H1 (cell line): ENCODE results near the gene ARHGAP18. TPM values are rescaled to one million over a fixed set of nuclear protein-coding genes. Genes with fewer than 3 reads are reported as not detected.

Experiments
- CTCF ChIA-PET: fragments of 300-600 bp; sonication (Branson Sonifier 250); formaldehyde crosslinking; loops from one replicate; lab custom pipeline; 2021; ENCODE audit not compliant: partially characterized antibody; lab: Charles Lee
- POLR2A ChIA-PET: fragments of 300-600 bp; sonication (Branson Sonifier 250); formaldehyde crosslinking; loops from one replicate; lab custom pipeline; 2021; ENCODE audit warnings: inconsistent platforms; ENCODE audit not compliant: partially characterized antibody; lab: Charles Lee
- DNase-seq, 2 experiments: peaks; one replicate each; pipeline versions ENCODE4 v3.0.0 to v3.0.0-alpha.2; 2010 to 2022; ENCODE audit warnings: low spot score in 2 of 2, low read depth in 1 of 2, mixed read lengths in 1 of 2
- FAIRE-seq: peaks from 2 replicates; lab custom pipeline; 2011; peaks lifted over from hg19 to GRCh38; lab: Jason Lieb, UNC
- H2AFZ ChIP-seq: 2 replicates; pipeline ENCODE4 v1.8.1; 2012; ENCODE audit warnings: low read length, inconsistent platforms
- H2AK5ac ChIP-seq: 2 replicates; pipeline ENCODE4 v1.6.1; 2013; ENCODE audit warnings: low read depth, low read length
- H2BK120ac ChIP-seq: replicated peaks from 2 replicates; pipeline ENCODE3; 2013; ENCODE audit warnings: low read depth, low read length, inconsistent platforms
- H2BK12ac ChIP-seq: 2 replicates; pipeline ENCODE4 v1.6.1; 2013; ENCODE audit warnings: low read depth, low read length
- H2BK15ac ChIP-seq: 2 replicates; pipeline ENCODE4 v1.6.1; 2013; ENCODE audit warnings: low read length
- H2BK20ac ChIP-seq: 2 replicates; pipeline ENCODE4 v1.6.1; 2013; ENCODE audit warnings: low read length
- H2BK5ac ChIP-seq: 2 replicates; pipeline ENCODE4 v1.6.1; 2013; ENCODE audit warnings: low read depth, low read length
- H3K14ac ChIP-seq: 2 replicates; pipeline ENCODE4 v1.6.1; 2013; ENCODE audit warnings: inconsistent platforms; ENCODE audit not compliant: insufficient read length
- H3K18ac ChIP-seq: 2 replicates; pipeline ENCODE4 v1.6.1; 2013; ENCODE audit warnings: low read length; ENCODE audit errors: extremely low read depth
- H3K23ac ChIP-seq: 2 replicates; pipeline ENCODE4 v1.6.1; 2013; ENCODE audit warnings: inconsistent platforms; ENCODE audit not compliant: insufficient read length
- H3K23me2 ChIP-seq: 2 replicates; pipeline ENCODE4 v1.6.1; 2013; ENCODE audit warnings: low read depth, low read length
- H3K27ac ChIP-seq: 2 replicates; pipeline ENCODE4 v1.6.1; 2011; ENCODE audit warnings: low read depth, low read length, inconsistent platforms
- H3K27me3 ChIP-seq, 4 experiments: replicated peaks in 1 of 4; 1 replicate in 1 of 4; 2 replicates in 3 of 4; pipeline versions ENCODE4 v1.6.1 to v1.8.1; 2011 to 2013; ENCODE audit warnings: low read length in 3 of 4, mild to moderate bottlenecking in 3 of 4, inconsistent platforms in 2 of 4, mixed read lengths in 2 of 4, moderate library complexity in 1 of 4; ENCODE audit not compliant: control insufficient read depth in 3 of 4, insufficient read depth in 3 of 4; ENCODE audit errors: extremely low read depth in 1 of 4
- H3K36me3 ChIP-seq, 4 experiments: 2 replicates each; pipeline versions ENCODE4 v1.6.1 to v1.8.1; 2011 to 2013; ENCODE audit warnings: mild to moderate bottlenecking in 4 of 4, low read length in 3 of 4, moderate library complexity in 2 of 4, control low read depth in 1 of 4, inconsistent platforms in 1 of 4; ENCODE audit not compliant: insufficient read depth in 4 of 4, control insufficient read depth in 2 of 4
- H3K4ac ChIP-seq: replicated peaks from 2 replicates; pipeline ENCODE3; 2013; ENCODE audit warnings: low read length, low read depth, mixed read lengths, inconsistent platforms; ENCODE audit not compliant: insufficient read length
- H3K4me1 ChIP-seq, 4 experiments: replicated peaks in 1 of 4; 1 replicate in 1 of 4; 2 replicates in 3 of 4; pipeline versions ENCODE4 v1.6.1 to v1.8.1; 2011 to 2013; ENCODE audit warnings: low read length in 3 of 4, inconsistent platforms in 2 of 4, mixed read lengths in 1 of 4; ENCODE audit not compliant: insufficient read depth in 4 of 4, control insufficient read depth in 3 of 4
- H3K4me2 ChIP-seq, 2 experiments: 2 replicates each; pipeline versions ENCODE4 v1.6.1 to v1.8.1; 2011 to 2013; ENCODE audit warnings: low read depth in 2 of 2, low read length in 2 of 2, control low read depth in 1 of 2, inconsistent platforms in 1 of 2, mild to moderate bottlenecking in 1 of 2; ENCODE audit not compliant: insufficient read depth in 1 of 2
- H3K4me3 ChIP-seq, 4 experiments: fragments of 200-600, 300-600 bp in 1 of 4; sonication (generic), shearing (Covaris generic), sonication (Bioruptor Twin) in 1 of 4; 2 replicates each; pipeline versions ENCODE4 v1.5.1 to v1.8.1; 2011 to 2016; ENCODE audit warnings: low read length in 4 of 4, low read depth in 3 of 4, control low read depth in 2 of 4, inconsistent platforms in 2 of 4, mild to moderate bottlenecking in 2 of 4, mixed read lengths in 1 of 4, moderate library complexity in 1 of 4; ENCODE audit not compliant: insufficient read depth in 2 of 4; ENCODE audit errors: extremely low read depth in 1 of 4
- H3K56ac ChIP-seq: replicated peaks from 2 replicates; pipeline ENCODE3; 2013; ENCODE audit warnings: low read depth, mild to moderate bottlenecking, mixed read lengths, low read length, inconsistent platforms; ENCODE audit not compliant: insufficient read length
- H3K79me1 ChIP-seq: 2 replicates; pipeline ENCODE4 v1.6.1; 2013; ENCODE audit warnings: low read depth, low read length, control low read depth
- H3K79me2 ChIP-seq, 2 experiments: 2 replicates each; pipeline versions ENCODE4 v1.6.1 to v1.8.1; 2012 to 2013; ENCODE audit warnings: low read length in 2 of 2, mild to moderate bottlenecking in 2 of 2, inconsistent platforms in 1 of 2; ENCODE audit not compliant: insufficient read depth in 2 of 2, control insufficient read depth in 1 of 2
- H3K9ac ChIP-seq, 4 experiments: replicated peaks in 1 of 4; 1 replicate in 1 of 4; 2 replicates in 3 of 4; pipeline versions ENCODE4 v1.6.1 to v1.8.1; 2011 to 2013; ENCODE audit warnings: low read depth in 3 of 4, low read length in 3 of 4, control low read depth in 2 of 4, mild to moderate bottlenecking in 2 of 4, moderate library complexity in 2 of 4, inconsistent platforms in 1 of 4; ENCODE audit errors: extremely low read depth in 1 of 4
- H3K9me3 ChIP-seq, 2 experiments: 2 replicates each; pipeline versions ENCODE4 v1.6.1 to v1.8.1; 2012 to 2013; ENCODE audit warnings: mild to moderate bottlenecking in 2 of 2, moderate library complexity in 2 of 2, control low read depth in 1 of 2, inconsistent platforms in 1 of 2, low read depth in 1 of 2, low read length in 1 of 2, mixed read lengths in 1 of 2; ENCODE audit not compliant: insufficient read depth in 2 of 2
- H4K20me1 ChIP-seq, 2 experiments: replicated peaks in 1 of 2; 2 replicates each; pipeline versions ENCODE3 to v1.8.1; 2011 to 2013; ENCODE audit warnings: inconsistent platforms in 2 of 2, low read length in 2 of 2, mild to moderate bottlenecking in 1 of 2; ENCODE audit not compliant: insufficient read depth in 2 of 2, control insufficient read depth in 1 of 2
- H4K5ac ChIP-seq: 2 replicates; pipeline ENCODE4 v1.6.1; 2013; ENCODE audit warnings: low read length, low read depth, mixed read lengths, inconsistent platforms; ENCODE audit not compliant: insufficient read length
- H4K8ac ChIP-seq: 2 replicates; pipeline ENCODE4 v1.8.0; 2013; ENCODE audit warnings: mild to moderate bottlenecking, moderate library complexity, low read length, inconsistent platforms; ENCODE audit not compliant: insufficient read depth; ENCODE audit errors: extremely low read depth
- H4K91ac ChIP-seq: replicated peaks from 2 replicates; pipeline ENCODE3; 2013; ENCODE audit warnings: low read length, mixed read lengths, inconsistent platforms; ENCODE audit not compliant: insufficient read length
- ATF2 ChIP-seq: IDR thresholded peaks from 2 replicates; pipeline ENCODE4 v1.6.1; 2012; ENCODE audit warnings: low read length, inconsistent platforms
- GABPA ChIP-seq: IDR thresholded peaks from 2 replicates; pipeline ENCODE4 v1.6.1; 2011; ENCODE audit warnings: mild to moderate bottlenecking, low read length, moderate library complexity, borderline replicate concordance; ENCODE audit not compliant: insufficient read depth
- TAF1 ChIP-seq: IDR thresholded peaks from 2 replicates; pipeline ENCODE4 v1.6.1; 2011; ENCODE audit warnings: mild to moderate bottlenecking, low read depth, low read length
- WGBS, 2 experiments: shearing (Covaris generic) in 1 of 2; methylation state at CpG; one replicate each; pipeline versions ENCODE4 v1.1.6 to v1.1.7; 2013 to 2015; ENCODE audit warnings: low lambda C conversion rate in 2 of 2, mixed read lengths in 2 of 2, inconsistent platforms in 1 of 2, low coverage in 1 of 2, missing lambda C conversion rate in 1 of 2; ENCODE audit not compliant: insufficient replicate concordance in 2 of 2, insufficient coverage in 1 of 2, insufficient read length in 1 of 2; ENCODE audit errors: extremely low coverage in 1 of 2, missing lambda C conversion rate in 1 of 2; 5-methylcytosine and 5-hydroxymethylcytosine counted together
- polyA plus RNA-seq, 7 experiments: library from polyadenylated mRNA; depleted of rRNA in 3 of 7; stranded (reverse) in 5 of 7; unstranded in 2 of 7; fragments of >200 nt in 5 of 7; fragments of 200-250 nt in 2 of 7; gene quantifications; 1 replicate in 5 of 7; 2 replicates in 1 of 7; 4 replicates in 1 of 7; pipeline versions ENCODE4 v1.2.1 to v1.2.3, GENCODE V29; 2011 to 2013; ENCODE audit warnings: missing spikeins in 2 of 7, mixed read lengths in 2 of 7
- total RNA-seq: library from RNA; stranded (reverse); fragmentation: NEBNext Ultra II Directional; extraction: Animal tissue kit (Norgen Biotek cat#: 25700); gene quantifications from 2 replicates; pipeline ENCODE4 v1.2.1, GENCODE V29; 2021

Gene ARHGAP18
- total and polyA plus RNA-seq, 2 of the 8 experiments (the other 6 are each of a cell fraction or from before 2014, with no cell fraction given), result 0.83 to 4.5 TPM

DNA sequence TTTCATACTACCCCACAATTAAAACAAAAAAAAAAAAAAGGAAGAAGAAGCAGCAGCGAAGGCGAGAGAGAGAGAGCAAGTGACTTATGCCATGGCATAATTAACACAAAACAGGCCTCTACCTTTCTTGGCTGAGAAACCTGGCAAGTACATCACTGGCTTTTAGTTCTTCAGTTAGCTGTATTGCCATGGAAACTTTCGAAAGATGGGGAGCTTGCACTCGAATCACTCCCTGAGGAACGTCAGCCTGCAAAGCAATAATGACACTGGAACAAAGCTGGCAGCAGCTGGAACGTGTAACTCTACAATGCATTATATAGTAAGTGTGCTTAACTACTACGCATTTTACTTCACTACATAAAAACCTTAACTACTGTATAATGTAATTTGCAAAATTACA is 126.1 kb downstream of the ARHGAP18 start:
- no peak overlapping the region for H2BK12ac ChIP-seq
- H2BK120ac ChIP-seq, result no peak overlapping the region
- H3K27ac ChIP-seq, result no peak overlapping the region
- no peak overlapping the region for H3K23ac ChIP-seq
- H3K4me1 ChIP-seq, result no peaks in the 10 kb centered on the region
- DNase-seq, result no peak
- no peak overlapping the region for H2BK15ac ChIP-seq
- H2BK5ac ChIP-seq, result no peak overlapping the region
- ChIA-PET POLR2A (no interaction called here), CTCF (interaction anchor here (0.8 to 1.5 kb wide), 4 partner anchors 9 to 119 kb away, joined by 3 to 8 read pairs (median 3); no protein-coding TSS in a partner anchor)
- H4K5ac ChIP-seq, result no peak overlapping the region
- H3K79me2 ChIP-seq, result no peaks in the 10 kb centered on the region
- no peak overlapping the region for H2AFZ ChIP-seq
- no peaks in the 10 kb centered on the region for H3K27me3 ChIP-seq
- H3K14ac ChIP-seq, result no peak overlapping the region
- no peak overlapping the region for H3K4me2 ChIP-seq
- H3K9me3 ChIP-seq, result no peaks in the 10 kb centered on the region
- H3K23me2 ChIP-seq, result no peaks in the 10 kb centered on the region
- H3K79me1 ChIP-seq, result no peaks in the 10 kb centered on the region
- no peak overlapping the region for H2BK20ac ChIP-seq
- H3K18ac ChIP-seq, result no peak overlapping the region
- no peak overlapping the region for H3K4me3 ChIP-seq
- no peaks in the 10 kb centered on the region for H4K20me1 ChIP-seq
- H2AK5ac ChIP-seq, result no peak overlapping the region
- no peak for TF ChIP-seq TAF1
- TF ChIP-seq ATF2, result no peak
- TF ChIP-seq GABPA, result no peak
- no peak overlapping the region for H3K4ac ChIP-seq
- no peak overlapping the region for H4K91ac ChIP-seq
- H3K56ac ChIP-seq, result no peak overlapping the region
- no peaks in the 10 kb centered on the region for H3K36me3 ChIP-seq
- FAIRE-seq, result no peak
- no peak overlapping the region for H4K8ac ChIP-seq
- no peak overlapping the region for H3K9ac ChIP-seq
- WGBS, 2 experiments, result 91% methylated on average over 5 of the region's 7 CpGs; no CpG with 5 or more reads in 1 of the 2 experiments
